DMS 273 (cell line): Measurements from ENCODE around the gene TUBGCP5.

Experiments
- DNase-seq: peaks from one replicate; lab custom pipeline; 2025; ENCODE audit not compliant: unreplicated experiment; lab: John Stamatoyannopoulos, UW

The TUBGCP5 gene

DNA sequence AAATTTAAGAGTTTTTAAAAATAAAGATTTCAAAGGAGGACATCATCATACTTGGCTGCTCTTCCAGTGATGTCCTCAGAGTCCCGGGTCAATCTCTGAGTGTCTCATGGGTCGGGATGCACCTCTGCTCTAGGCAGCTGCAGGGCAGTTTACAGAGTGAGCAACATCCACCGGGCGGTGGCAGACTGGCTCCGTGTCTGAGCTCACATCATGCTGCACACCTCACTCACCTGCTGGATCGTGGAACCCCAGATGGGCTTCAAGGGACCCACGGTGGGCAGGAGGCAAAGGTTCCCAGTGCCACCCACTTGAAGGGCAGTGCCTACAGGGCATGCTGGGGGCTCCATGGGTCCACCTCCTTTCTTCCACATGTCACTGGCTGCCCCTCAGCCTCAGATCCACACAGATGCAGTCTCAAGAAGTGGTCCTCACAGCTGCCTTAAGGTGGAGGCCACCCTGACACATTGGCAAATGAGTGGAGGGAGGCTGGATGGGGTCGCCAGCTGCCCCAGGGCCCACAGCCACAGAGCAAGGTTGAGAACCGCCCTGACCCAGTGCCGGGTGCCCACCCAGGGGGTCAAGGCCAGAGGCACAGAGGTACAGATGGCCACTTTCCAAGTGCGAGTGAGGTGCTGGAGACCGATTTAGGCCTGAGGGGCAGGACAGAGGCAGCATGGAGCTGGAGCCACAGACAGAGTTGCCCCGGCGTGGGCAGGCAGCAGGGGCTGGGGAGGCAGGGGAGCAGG, 84.4 kb downstream of the TUBGCP5 start:
- no peak for DNase-seq

DNA sequence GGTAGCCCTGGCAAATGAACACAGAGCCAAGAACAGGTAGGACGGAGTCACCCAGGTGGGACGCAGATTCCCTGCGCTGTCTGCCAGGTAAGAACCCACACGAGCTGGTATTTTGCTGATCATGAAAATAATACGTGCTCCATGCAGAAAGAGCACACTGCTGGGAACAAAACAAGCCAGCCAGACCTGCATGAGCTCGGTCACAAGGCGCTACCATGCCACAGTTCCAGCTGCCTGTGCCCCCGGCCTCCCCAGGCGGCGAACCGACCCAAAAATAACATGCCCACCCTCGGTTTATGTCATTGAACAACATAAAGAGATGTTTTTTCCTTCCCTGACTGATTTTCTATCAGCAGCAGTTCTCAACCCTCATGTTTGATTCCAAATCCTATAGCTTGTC, 85.0 kb downstream of the TUBGCP5 start:
- no peak for DNase-seq

DNA sequence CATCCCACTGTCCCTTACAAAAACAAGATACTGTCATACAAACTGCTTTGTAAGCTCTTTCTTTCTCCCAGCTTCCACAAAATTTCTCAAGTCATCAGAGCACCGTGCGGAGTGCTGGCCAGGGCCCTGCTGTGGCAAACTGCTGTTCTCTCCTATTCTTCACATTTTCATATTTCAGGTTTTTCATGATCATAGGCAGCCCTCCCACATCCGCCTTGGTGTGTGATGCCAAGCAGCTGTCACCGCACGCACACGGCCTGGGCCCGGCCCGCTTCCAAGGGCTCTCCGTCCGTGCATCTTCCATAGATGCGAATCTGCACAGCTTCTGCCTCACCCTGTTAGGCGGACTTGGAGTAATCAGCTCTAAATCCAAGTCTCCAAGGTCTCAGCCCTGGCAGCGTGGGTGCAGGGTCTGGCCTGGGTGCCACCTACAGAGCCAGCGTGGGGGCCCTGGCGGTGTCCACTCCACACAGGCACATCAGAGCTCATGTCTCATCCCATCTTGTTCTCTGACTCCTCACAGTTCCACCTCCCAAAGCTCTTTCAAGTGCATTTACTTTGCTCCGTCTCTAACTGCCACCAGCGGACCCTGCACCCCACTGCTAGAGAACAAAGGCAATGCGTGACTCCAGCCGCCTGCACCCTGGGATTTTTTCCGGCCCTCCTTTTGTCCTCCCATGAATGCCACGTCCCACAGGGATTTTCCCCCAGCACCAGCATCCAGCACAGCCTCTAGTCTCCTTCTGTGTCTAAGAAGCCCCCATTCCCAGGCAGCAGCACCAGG, 86.4 kb downstream of the TUBGCP5 start:
- no peak for DNase-seq

DNA sequence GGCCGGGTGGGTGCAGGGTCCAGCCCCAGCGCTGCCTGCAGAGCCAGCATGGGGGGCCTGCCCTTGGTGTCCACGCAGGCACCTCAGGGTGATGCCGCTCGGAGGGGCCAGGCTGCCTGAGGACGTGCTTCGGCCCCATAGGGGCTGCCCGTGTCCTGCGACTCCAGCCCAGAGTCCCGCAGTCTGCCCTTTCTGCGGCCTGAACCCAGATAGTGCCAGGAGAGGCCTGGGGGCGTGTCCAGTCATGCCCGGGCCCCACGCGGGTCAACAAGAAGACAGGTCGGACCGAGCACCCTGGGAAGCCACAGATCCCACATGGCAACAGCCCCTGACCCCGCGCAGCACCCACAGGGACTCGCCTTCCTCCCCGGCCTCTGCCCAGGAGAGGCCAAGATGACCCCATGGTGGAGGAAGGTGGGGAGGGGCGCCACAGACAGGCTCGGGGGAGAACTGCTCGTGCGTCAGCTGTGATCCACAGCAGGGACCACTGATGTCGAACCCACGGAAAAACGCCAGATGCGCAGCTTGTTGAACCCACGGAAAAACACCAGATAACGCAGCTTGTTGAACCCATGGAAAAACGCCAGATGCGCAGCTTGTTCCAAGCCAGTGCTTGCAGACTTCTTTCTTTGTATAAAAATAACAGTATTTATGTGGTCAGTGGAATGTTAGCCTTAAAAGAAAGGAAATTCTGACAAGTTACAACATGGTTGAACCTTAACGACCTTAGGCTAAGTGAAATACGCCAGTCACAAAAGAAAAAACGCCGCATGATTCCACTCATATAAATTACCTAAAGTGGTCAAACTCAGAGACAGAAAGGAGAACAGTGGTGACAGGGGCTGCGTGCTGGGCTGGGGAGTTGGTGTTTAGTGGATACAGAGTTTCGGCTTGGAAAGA, 87.7 kb downstream of the TUBGCP5 start:
- DNase-seq, result no peak

DNA sequence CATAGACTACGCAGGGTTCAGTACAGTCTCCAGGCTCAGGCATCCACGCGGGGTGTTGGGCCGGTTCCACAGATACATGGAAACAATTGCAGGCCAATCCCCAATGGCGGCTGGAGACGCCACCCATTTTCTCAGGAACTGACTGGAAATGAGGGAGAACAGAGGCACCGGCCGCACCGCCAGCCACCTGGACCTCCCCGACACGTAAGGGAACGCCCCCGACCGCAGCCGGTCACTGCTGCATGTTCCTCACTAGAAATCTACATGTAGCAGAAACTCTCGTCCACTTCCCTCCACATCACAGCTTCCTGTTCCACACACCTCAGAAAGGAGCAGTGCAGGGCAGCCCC, 88.4 kb downstream of the TUBGCP5 start:
- no peak for DNase-seq

DNA sequence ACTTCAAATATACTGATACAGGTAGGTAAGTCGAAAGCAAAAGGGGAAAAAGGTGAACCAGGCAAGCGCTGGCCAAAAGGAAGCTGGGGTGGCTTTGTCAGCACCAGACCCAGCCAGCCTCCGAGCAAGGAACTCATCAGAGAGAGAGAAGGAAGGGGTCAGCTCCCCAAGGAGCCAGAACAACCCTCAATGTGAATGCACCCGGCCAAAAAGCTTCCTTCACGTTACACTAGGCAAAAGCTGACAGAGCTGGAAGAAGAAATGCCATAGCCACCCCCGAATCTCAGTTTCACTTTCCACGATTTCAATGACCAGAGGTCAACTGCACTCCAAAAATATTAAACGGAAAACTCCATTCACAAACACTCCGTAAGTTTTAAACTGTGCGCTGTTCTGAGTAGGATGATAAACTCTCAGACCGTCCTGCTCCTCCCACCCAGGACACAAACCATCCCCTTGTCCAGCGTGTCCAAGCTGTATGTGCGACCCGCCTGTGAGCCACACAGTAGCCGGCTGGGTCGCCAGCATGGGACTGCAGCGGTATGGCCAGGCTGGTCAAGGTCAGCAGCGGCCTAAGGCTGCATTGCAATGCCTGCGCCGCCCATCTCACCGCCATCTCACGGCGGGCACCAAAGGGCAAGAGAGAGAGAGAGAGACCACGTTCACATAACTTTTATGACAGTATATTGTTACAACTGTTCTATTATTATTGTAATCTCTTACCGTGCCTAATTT, 88.9 kb downstream of the TUBGCP5 start:
- no peak for DNase-seq
